Fibroblast of peridontal ligament (primary cell): Measurements from ENCODE around the gene FGF1.

ENCODE experiments used
- DNase-seq: peaks from one replicate; pipeline ENCODE4 v3.0.0-alpha.2; 2010; ENCODE audit errors: extremely low read depth

The FGF1 gene

GRCh38 chr5:142585451-142585850 is 100.4 kb downstream of the FGF1 start:
- DNase-seq, result no peak

GRCh38 chr5:142584891-142585290 is 101.0 kb downstream of the FGF1 start:
- DNase-seq, result peak; percentile 75

- no peak for DNase-seq
Measured at GRCh38 chr5:142578161-142578830, 107.6 kb downstream of the FGF1 start.

GRCh38 chr5:142576804-142577203 is 109.1 kb downstream of the FGF1 start:
- no peak for DNase-seq

- no peak for DNase-seq
Measured at GRCh38 chr5:142576303-142576702, 109.6 kb downstream of the FGF1 start.

GRCh38 chr5:142572006-142572405 is 113.9 kb downstream of the FGF1 start:
- no peak for DNase-seq

- DNase-seq, result no peak
Measured at GRCh38 chr5:142571371-142571770, 114.5 kb downstream of the FGF1 start.

GRCh38 chr5:142569905-142570304 is 116.0 kb downstream of the FGF1 start:
- no peak for DNase-seq

GRCh38 chr5:142568996-142569335 is 116.9 kb downstream of the FGF1 start:
- DNase-seq, result no peak

- DNase-seq, result no peak
Measured at GRCh38 chr5:142568283-142568995, 117.5 kb downstream of the FGF1 start.

- DNase-seq, result no peak
Measured at GRCh38 chr5:142561486-142562097, 124.3 kb downstream of the FGF1 start.

- DNase-seq, result no peak
Measured at GRCh38 chr5:142561029-142561428, 124.9 kb downstream of the FGF1 start.

- DNase-seq, result no peak
Measured at GRCh38 chr5:142552107-142552506, 133.8 kb downstream of the FGF1 start.

- no peak for DNase-seq
Measured at GRCh38 chr5:142551338-142552067, 134.4 kb downstream of the FGF1 start.

- no peak for DNase-seq
Measured at GRCh38 chr5:142550471-142550870, 135.4 kb downstream of the FGF1 start.

- no peak for DNase-seq
Measured at GRCh38 chr5:142549834-142550233, 136.1 kb downstream of the FGF1 start.

GRCh38 chr5:142548739-142549275 is 137.1 kb downstream of the FGF1 start:
- DNase-seq, result peak; percentile 97

- DNase-seq, result no peak
Measured at GRCh38 chr5:142547445-142548380, 138.2 kb downstream of the FGF1 start.

GRCh38 chr5:142545650-142546322 is 140.1 kb downstream of the FGF1 start:
- DNase-seq, result peak; percentile 71

GRCh38 chr5:142544946-142545649 is 140.8 kb downstream of the FGF1 start:
- DNase-seq, result no peak
